ENCODE measurements around the gene ARID3C. TPM values are rescaled to one million over a fixed set of nuclear protein-coding genes. Genes with fewer than 3 reads are reported as not detected.

ARID3C gene
- total RNA-seq, 2 experiments from 2014 or later = 0.38 to 1.9 TPM

GRCh38 chr9:34654323-34655051, 25.6 kb upstream of the ARID3C start:
- no TSS peak for BruUV-seq (replicated peaks)
- Histone ChIP-seq H3K79me2 (ENCODE audit: insufficient read depth, low read depth, low read length) (no peaks in the 10 kb centered on the region), H3K9me3 (ENCODE audit: low read length) (no peaks in the 10 kb centered on the region), H3K4me1 (ENCODE audit: insufficient read depth, low read length, poor library complexity, severe bottlenecking) (peaks cover 4% of the 10 kb centered on the region), H3K4me2 (ENCODE audit: low read length) (no peak overlapping the region), H3K27ac (ENCODE audit: low read depth, low read length, poor library complexity, severe bottlenecking) (no peak overlapping the region), H3K4me3 (ENCODE audit: low read depth, low read length, poor library complexity, severe bottlenecking) (no peak overlapping the region), H3K9me2 (ENCODE audit: insufficient read depth, low read length) (no peaks in the 10 kb centered on the region), H2AFZ (ENCODE audit: low read length) (no peak overlapping the region), H4K20me1 (ENCODE audit: insufficient read depth, low read length) (no peaks in the 10 kb centered on the region), H3K36me3 (ENCODE audit: insufficient read depth, low read length) (peaks cover 7% of the 10 kb centered on the region)
- intact Hi-C loops (cut with micrococcal nuclease; ENCODE audit: unreplicated experiment) = no loop called here
- POLR2A ChIA-PET = no interaction called here
- TF ChIP-seq EZH2phosphoT487 (IDR thresholded peaks at IDR 0.05; ENCODE audit: borderline replicate concordance, low read depth, low read length) (no peak), CTCF (conservative IDR thresholded peaks at IDR 0.05; ENCODE audit: low read length) (no peak)
- CTCF ChIA-PET (ENCODE audit: unreplicated experiment) = no interaction called here
- DNase-seq (ENCODE audit: low spot score) = no peak

- no peaks in the 10 kb centered on the region for H3K9me2 ChIP-seq (ENCODE audit: insufficient read depth, low read length)
- H3K79me2 ChIP-seq (ENCODE audit: insufficient read depth, low read depth, low read length) = no peaks in the 10 kb centered on the region
- BruUV-seq (replicated peaks) = no TSS peak
- no peak overlapping the region for H2AFZ ChIP-seq (ENCODE audit: low read length)
- no peaks in the 10 kb centered on the region for H3K9me3 ChIP-seq (ENCODE audit: low read length)
- DNase-seq (ENCODE audit: low spot score) = no peak
- ChIA-PET CTCF (ENCODE audit: unreplicated experiment) (no interaction called here), POLR2A (no interaction called here)
- no peak for TF ChIP-seq CTCF (conservative IDR thresholded peaks at IDR 0.05; ENCODE audit: low read length)
- no peak for TF ChIP-seq EZH2phosphoT487 (IDR thresholded peaks at IDR 0.05; ENCODE audit: borderline replicate concordance, low read depth, low read length)
- no peak overlapping the region for H3K4me3 ChIP-seq (ENCODE audit: low read depth, low read length, poor library complexity, severe bottlenecking)
- intact Hi-C loops (cut with micrococcal nuclease; ENCODE audit: unreplicated experiment) = no loop called here
- H3K4me1 ChIP-seq (ENCODE audit: insufficient read depth, low read length, poor library complexity, severe bottlenecking) = peaks cover 4% of the 10 kb centered on the region
- peaks cover 18% of the 10 kb centered on the region for H3K36me3 ChIP-seq (ENCODE audit: insufficient read depth, low read length)
- no peaks in the 10 kb centered on the region for H4K20me1 ChIP-seq (ENCODE audit: insufficient read depth, low read length)
- no peak overlapping the region for H3K27ac ChIP-seq (ENCODE audit: low read depth, low read length, poor library complexity, severe bottlenecking)
- H3K4me2 ChIP-seq (ENCODE audit: low read length) = no peak overlapping the region
These were observed 24.5 kb upstream of the ARID3C start for GRCh38 chr9:34653151-34654072.

Data from OCI-LY7 (cell line).